HUES64 (cell line): Measurements from ENCODE around the gene TMPRSS13.

ENCODE experiments used
- H3K27ac ChIP-seq: 2 replicates; pipeline ENCODE4 v1.7.0; 2013; ENCODE audit warnings: low read depth, low read length, inconsistent platforms
- H3K27me3 ChIP-seq: 2 replicates; pipeline ENCODE4 v1.6.1; 2013; ENCODE audit warnings: mild to moderate bottlenecking, low read length; ENCODE audit not compliant: insufficient read depth
- H3K36me3 ChIP-seq: 2 replicates; pipeline ENCODE4 v1.6.1; 2013; ENCODE audit warnings: mild to moderate bottlenecking, low read length; ENCODE audit not compliant: insufficient read depth
- H3K4me1 ChIP-seq: 2 replicates; pipeline ENCODE4 v1.6.1; 2013; ENCODE audit warnings: mild to moderate bottlenecking, low read length, moderate library complexity; ENCODE audit not compliant: insufficient read depth
- H3K4me3 ChIP-seq: 2 replicates; pipeline ENCODE4 v1.5.1; 2013; ENCODE audit warnings: mild to moderate bottlenecking, low read length, moderate library complexity
- H3K9ac ChIP-seq: 2 replicates; pipeline ENCODE4 v1.6.1; 2013; ENCODE audit warnings: mild to moderate bottlenecking, low read depth, low read length
- H3K9me3 ChIP-seq: 2 replicates; pipeline ENCODE4 v1.6.1; 2013; ENCODE audit warnings: low read depth, low read length; ENCODE audit not compliant: insufficient read depth
- WGBS: fragments of 150-250, 120-280 bp; methylation state at CpG from one replicate; pipeline ENCODE4 v1.1.7; 2013; ENCODE audit warnings: missing lambda C conversion rate; 5-methylcytosine and 5-hydroxymethylcytosine counted together

Gene TMPRSS13

DNA sequence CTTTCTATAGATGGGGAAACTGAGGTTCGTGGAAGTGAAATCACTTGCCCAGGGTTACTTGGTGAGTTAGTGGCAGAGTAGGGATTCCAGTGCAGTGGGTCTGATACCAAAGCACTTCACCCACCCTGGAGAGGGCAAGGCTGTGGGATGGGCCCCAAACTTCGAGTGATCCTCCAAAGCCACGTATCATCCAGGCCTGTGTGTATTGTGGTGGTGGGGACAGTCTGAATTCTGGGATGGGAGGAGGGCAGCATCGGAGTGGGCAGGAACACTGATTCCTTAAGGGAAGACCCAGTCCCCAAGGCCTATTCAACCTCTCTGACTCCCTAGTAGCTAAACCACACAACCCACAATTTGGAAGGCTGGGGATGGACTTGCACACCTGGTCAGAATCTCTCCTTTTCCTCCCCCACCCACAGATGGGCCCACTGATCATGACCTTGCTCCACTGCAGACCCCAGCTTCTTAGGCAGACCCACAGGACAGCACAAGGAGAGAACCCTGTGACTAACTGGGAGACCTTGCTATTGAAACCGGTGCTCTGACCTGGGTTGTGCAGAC lies 11.5 kb downstream of the TMPRSS13 start:
- WGBS: 97% methylated on average over 5 of the region's 5 CpGs
- Histone ChIP-seq H3K4me1 (no peaks in the 10 kb centered on the region), H3K4me3 (no peak overlapping the region)

DNA sequence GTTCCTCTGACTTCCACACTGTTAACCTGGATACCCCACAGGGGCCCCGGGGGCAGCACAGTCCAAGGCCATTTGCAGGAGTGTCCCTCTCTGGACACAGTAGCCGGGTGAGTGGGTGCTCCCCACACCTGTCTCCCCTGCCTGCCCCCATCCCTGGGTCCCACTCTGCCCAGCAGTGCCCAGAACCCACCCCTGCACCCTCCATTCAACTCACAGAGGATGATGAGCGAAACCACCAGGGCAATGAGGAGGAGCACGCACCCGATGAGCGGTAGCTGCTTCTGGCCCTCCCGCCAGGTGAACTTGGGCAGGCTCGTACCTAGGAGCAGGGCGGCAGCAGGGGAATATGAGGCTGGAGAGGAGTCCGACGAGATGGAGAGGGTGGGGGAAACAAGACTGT lies 12.2 kb downstream of the TMPRSS13 start:
- Histone ChIP-seq H3K4me1 (no peaks in the 10 kb centered on the region), H3K4me3 (no peak overlapping the region), H3K27me3 (no peaks in the 10 kb centered on the region), H3K36me3 (no peaks in the 10 kb centered on the region), H3K9ac (no peak overlapping the region), H3K27ac (no peak overlapping the region), H3K9me3 (no peaks in the 10 kb centered on the region)
- 93% methylated on average over 11 of the region's 11 CpGs for WGBS

More for the DNA sequence above, 11.5 kb downstream of the TMPRSS13 start:
- H3K27me3 ChIP-seq: no peaks in the 10 kb centered on the region
- no peaks in the 10 kb centered on the region for H3K36me3 ChIP-seq
- H3K9me3 ChIP-seq: no peaks in the 10 kb centered on the region
- H3K27ac ChIP-seq: no peak overlapping the region
- no peak overlapping the region for H3K9ac ChIP-seq

DNA sequence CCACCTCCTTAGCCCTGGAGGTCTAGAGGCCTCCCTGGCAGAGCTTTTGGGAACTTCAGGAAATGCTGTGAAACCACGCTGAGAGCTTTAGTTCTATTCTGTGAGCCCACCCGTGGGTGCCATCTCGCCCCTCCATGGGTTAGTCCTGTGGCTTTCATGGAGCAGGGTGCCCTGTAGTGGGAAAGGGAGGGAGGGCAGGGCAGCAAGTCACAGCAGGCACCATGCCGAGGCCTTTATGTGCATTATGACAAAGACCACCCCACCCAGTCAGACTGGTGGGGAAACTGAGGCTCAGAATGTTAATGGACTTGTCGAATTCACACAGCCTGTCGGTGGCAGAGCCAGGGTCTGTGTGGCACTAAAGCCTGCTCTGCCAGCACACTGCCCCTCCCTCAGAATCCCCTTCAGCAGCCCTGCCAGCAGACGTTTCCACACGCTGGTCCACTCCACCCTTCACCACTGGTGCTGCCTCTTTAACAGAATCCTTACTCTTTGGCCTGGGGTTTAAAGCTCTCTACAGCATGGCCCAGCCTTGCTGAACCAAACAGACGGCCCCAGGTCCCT lies 13.4 kb downstream of the TMPRSS13 start:
- H3K9ac ChIP-seq: no peak overlapping the region
- no peaks in the 10 kb centered on the region for H3K27me3 ChIP-seq
- 88% methylated on average over 9 of the region's 9 CpGs for whole genome bisulfite sequencing
- H3K4me1 ChIP-seq: no peaks in the 10 kb centered on the region
- no peak overlapping the region for H3K27ac ChIP-seq
- H3K36me3 ChIP-seq: no peaks in the 10 kb centered on the region
- no peaks in the 10 kb centered on the region for H3K9me3 ChIP-seq
- no peak overlapping the region for H3K4me3 ChIP-seq

DNA sequence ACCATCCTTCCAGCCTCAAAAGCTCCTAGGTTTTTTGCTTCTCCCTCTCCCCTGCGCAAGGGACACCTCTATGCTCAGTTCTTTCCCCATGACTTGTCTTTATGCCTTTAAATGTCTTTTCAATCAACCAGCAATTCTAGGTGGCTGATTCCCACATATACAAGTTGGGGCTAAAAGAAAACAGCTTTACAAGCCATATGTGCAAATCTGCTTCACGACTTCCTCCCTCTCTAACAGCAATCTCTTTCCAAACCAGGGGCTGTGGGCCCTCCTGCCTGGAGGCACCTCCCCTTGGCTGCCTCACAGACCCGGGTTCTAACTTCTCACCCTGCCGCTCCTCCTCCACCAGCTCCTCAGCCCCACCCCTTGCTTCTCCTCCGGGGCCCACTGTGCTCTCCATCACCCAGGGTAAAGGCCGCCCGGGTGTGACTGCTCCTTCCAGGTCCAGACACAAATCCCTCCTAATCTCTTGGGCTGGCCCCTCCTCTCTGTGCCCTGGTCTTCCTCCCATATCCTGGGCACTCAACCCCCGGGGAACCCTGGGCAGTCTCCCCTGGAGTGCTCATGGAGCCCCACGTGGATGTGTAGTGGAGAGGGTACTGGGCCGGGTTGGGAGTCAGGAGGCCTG lies 14.1 kb downstream of the TMPRSS13 start:
- Histone ChIP-seq H3K4me1 (no peaks in the 10 kb centered on the region), H3K9ac (no peak overlapping the region), H3K27me3 (no peaks in the 10 kb centered on the region), H3K36me3 (no peaks in the 10 kb centered on the region), H3K9me3 (no peaks in the 10 kb centered on the region), H3K27ac (no peak overlapping the region), H3K4me3 (no peak overlapping the region)
- 65% methylated on average over 10 of the region's 10 CpGs for WGBS

DNA sequence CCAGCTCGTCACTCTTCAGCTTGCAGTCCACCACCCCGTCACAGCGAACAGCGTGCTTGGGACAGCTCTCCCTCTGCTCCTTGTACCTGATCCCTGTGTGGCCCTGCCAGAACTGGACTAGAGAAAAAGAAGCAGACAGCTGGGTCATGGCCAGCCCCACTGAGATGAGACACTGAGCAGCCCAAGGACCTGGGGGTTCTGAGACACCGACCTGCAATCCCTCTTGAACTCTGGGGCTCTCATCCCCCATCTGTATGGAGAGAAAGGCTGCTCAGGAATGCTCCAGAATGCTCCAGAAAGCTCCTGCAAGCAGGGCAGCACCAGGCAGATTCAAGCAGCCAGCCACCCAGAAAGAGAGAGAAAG lies 14.8 kb downstream of the TMPRSS13 start:
- WGBS: 91% methylated on average over 5 of the region's 5 CpGs
- H3K4me1 ChIP-seq: no peaks in the 10 kb centered on the region
- no peaks in the 10 kb centered on the region for H3K9me3 ChIP-seq
- H3K27me3 ChIP-seq: no peaks in the 10 kb centered on the region
- no peak overlapping the region for H3K27ac ChIP-seq
- H3K4me3 ChIP-seq: no peak overlapping the region
- H3K9ac ChIP-seq: no peak overlapping the region
- no peaks in the 10 kb centered on the region for H3K36me3 ChIP-seq

DNA sequence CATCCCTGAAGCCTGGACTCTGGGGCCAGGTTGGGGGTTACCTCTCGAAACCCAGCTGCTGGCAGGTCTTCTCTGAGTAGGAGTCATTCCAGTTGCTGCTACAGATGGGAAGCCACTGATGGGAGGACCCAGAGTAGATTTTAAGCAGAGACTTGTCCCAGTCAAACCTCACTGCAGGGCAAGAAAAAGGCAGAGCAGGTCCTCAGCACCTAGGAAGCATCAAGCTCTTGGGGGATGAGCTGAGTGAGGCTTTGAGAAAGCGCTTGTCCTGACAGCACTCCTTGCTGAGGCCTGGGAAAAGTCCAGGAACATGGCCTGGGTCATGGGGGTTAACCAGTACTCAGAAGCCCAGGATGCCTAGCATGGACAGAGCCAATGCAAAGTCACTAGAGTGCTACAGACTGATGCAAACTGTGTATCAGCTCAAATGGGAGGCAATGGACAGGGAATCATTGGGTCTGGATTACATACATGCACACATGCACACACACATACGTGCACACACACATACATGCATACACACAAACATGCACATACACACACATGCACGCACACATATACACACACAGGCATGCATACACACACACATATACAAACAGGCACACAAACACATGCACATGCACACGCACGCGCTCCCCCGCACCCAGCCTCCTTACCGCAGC lies 15.3 kb downstream of the TMPRSS13 start:
- H3K4me3 ChIP-seq: no peak overlapping the region
- H3K27ac ChIP-seq: no peak overlapping the region
- no peaks in the 10 kb centered on the region for H3K4me1 ChIP-seq
- no peak overlapping the region for H3K9ac ChIP-seq
- WGBS: 94% methylated on average over 9 of the region's 9 CpGs
- no peaks in the 10 kb centered on the region for H3K9me3 ChIP-seq
- H3K36me3 ChIP-seq: no peaks in the 10 kb centered on the region
- H3K27me3 ChIP-seq: no peaks in the 10 kb centered on the region

DNA sequence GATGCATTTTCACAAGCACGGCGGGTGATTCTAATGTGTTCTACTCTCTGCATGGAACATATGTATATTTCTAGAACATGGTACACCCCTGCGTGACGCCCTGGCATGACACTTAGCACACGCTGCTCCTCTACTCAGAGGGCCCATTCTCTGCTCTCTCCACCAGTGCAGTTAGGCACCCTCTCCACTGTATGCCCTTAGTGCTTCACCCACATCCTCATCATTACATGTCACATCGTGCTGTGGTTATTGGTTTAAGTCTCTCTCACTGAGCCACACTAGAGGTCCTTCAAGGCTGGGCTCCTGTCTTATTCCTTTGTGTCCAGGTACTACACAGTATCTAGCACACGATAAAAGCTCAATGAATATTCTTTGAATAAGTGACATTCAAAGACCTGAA lies 16.7 kb downstream of the TMPRSS13 start:
- Histone ChIP-seq H3K4me1 (peaks cover 3% of the 10 kb centered on the region; the same call in 1 of the 2 replicates), H3K9ac (no peak overlapping the region), H3K27me3 (no peaks in the 10 kb centered on the region), H3K36me3 (no peaks in the 10 kb centered on the region), H3K9me3 (no peaks in the 10 kb centered on the region), H3K27ac (no peak overlapping the region), H3K4me3 (no peak overlapping the region)
- WGBS: 97% methylated on average over 7 of the region's 7 CpGs

DNA sequence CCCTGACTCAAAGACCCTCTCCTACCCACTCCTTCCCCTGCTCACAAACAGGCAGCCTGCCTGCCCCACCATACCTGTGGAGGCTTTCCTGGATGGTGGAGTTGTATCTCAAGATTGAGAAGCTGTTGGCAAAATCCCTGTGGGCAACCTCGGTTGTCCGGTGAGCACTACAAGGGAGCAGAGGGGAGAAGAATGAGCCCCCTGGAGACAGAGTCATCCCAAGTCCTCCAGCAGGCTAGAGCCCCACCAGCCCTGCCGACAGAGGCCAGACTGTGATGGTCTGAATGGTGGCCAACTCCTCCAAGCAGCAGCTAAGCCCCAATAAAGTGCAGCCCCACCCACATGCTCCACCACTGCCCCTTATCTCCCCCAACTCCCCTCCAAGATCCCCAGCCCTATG lies 17.5 kb downstream of the TMPRSS13 start:
- H3K36me3 ChIP-seq: no peaks in the 10 kb centered on the region
- no peak overlapping the region for H3K4me3 ChIP-seq
- no peak overlapping the region for H3K27ac ChIP-seq
- WGBS: 90% methylated on average over 3 of the region's 3 CpGs
- peaks cover 5% of the 10 kb centered on the region; the same call in 1 of the 2 replicates for H3K4me1 ChIP-seq
- H3K27me3 ChIP-seq: no peaks in the 10 kb centered on the region
- no peaks in the 10 kb centered on the region for H3K9me3 ChIP-seq
- H3K9ac ChIP-seq: no peak overlapping the region

DNA sequence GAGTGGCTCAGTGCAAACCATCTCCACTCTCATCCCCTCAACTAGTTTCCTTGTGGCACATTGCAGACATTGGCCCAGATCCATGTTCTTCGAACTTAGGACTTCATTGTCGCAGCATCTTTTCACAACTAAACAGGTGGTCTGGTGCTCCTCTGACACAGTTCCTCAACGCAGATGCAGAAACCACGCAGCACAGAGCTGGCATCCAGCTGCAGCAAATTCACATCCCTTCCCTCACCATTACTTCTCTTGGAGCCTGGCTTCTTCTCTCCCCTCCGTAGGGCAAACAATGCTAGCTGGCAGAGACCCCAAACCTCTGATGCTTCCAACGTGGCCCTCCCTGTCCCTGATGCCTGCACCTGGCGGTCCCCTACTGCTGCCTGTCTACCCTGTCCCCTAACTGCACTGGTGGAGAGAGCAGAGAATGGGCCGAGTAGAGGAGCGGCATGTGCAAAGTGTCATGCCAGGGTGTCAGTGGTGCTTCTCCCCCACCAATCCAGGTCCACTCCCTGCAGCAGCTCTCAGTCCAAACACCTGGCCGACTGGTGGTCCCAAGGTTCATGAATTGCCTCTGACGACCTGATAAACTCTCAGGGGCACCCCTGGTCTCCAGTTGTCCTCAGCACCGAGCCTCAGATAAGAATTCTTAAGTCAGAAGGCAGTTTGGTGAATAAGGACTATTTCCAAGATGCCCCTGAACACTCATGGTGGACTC lies 18.1 kb downstream of the TMPRSS13 start:
- H3K9me3 ChIP-seq: no peaks in the 10 kb centered on the region
- H3K27ac ChIP-seq: no peak overlapping the region
- no peaks in the 10 kb centered on the region for H3K27me3 ChIP-seq
- no peak overlapping the region for H3K9ac ChIP-seq
- H3K4me3 ChIP-seq: no peak overlapping the region
- H3K4me1 ChIP-seq: peaks cover 5% of the 10 kb centered on the region; the same call in 1 of the 2 replicates
- WGBS: 90% methylated on average over 12 of the region's 12 CpGs
- H3K36me3 ChIP-seq: no peaks in the 10 kb centered on the region

DNA sequence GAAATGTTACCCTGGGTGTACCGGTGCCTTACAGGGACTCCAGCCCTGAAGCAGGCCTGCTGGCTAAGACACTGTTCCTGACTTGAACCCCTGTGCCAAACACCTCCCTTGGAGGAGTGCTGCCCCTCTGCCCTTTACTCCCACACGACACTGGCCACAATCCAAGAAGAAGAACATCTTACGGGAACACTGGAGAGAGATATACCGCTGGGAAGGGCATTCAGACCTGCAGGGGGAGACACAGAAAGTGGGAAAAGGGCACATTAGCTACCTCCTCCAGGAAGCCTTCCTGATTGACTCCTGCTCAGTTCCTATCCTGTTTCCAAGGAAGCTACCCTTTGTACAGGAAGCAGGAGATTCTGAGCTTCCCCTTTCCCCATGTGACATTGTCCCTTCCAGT lies 18.7 kb downstream of the TMPRSS13 start:
- no peaks in the 10 kb centered on the region for H3K36me3 ChIP-seq
- H3K27me3 ChIP-seq: no peaks in the 10 kb centered on the region
- H3K9me3 ChIP-seq: no peaks in the 10 kb centered on the region
- H3K9ac ChIP-seq: no peak overlapping the region
- WGBS: 84% methylated on average over 4 of the region's 4 CpGs
- H3K4me3 ChIP-seq: no peak overlapping the region
- peaks cover 5% of the 10 kb centered on the region; the same call in 1 of the 2 replicates for H3K4me1 ChIP-seq
- H3K27ac ChIP-seq: no peak overlapping the region
